H9 (cell line): ENCODE measurements around the gene CCNYL1. TPM values are rescaled to one million over a fixed set of nuclear protein-coding genes. Genes with fewer than 3 reads are reported as not detected.

ENCODE experiments used
- DNase-seq: peaks from one replicate; pipeline ENCODE4 v3.0.0-alpha.2; 2017
- H2AFZ ChIP-seq: one replicate; pipeline ENCODE4 v1.6.1; 2013; ENCODE audit warnings: mild to moderate bottlenecking, low read length, control low read depth, moderate library complexity
- H2AK5ac ChIP-seq: 2 replicates; pipeline ENCODE4 v1.6.1; 2013; ENCODE audit warnings: low read length, control low read depth, mixed read lengths; ENCODE audit not compliant: insufficient read length
- H2BK120ac ChIP-seq: one replicate; pipeline ENCODE4 v1.6.1; 2013; ENCODE audit warnings: low read depth, mild to moderate bottlenecking, low read length, control low read depth, inconsistent platforms; ENCODE audit not compliant: poor library complexity, severe bottlenecking
- H2BK12ac ChIP-seq: 2 replicates; pipeline ENCODE4 v1.6.1; 2013; ENCODE audit warnings: low read length, control low read depth, mixed read lengths, low read depth; ENCODE audit not compliant: insufficient read length
- H2BK15ac ChIP-seq: 2 replicates; pipeline ENCODE4 v1.6.1; 2013; ENCODE audit warnings: low read depth, low read length, control low read depth
- H2BK20ac ChIP-seq: one replicate; pipeline ENCODE4 v1.6.1; 2013; ENCODE audit warnings: low read depth, mild to moderate bottlenecking, low read length, control low read depth, inconsistent platforms; ENCODE audit not compliant: poor library complexity, severe bottlenecking
- H2BK5ac ChIP-seq: 2 replicates; pipeline ENCODE4 v1.6.1; 2013; ENCODE audit warnings: low read length, control low read depth, mixed read lengths; ENCODE audit not compliant: insufficient read length
- H3K14ac ChIP-seq: 2 replicates; pipeline ENCODE4 v1.6.1; 2013; ENCODE audit warnings: low read length, control low read depth; ENCODE audit not compliant: insufficient read depth
- H3K18ac ChIP-seq: 2 replicates; pipeline ENCODE4 v1.6.1; 2013; ENCODE audit warnings: low read depth, mild to moderate bottlenecking, mixed read lengths, low read length, control low read depth; ENCODE audit not compliant: insufficient read length
- H3K23ac ChIP-seq: 2 replicates; pipeline ENCODE4 v1.6.1; 2013; ENCODE audit warnings: low read length, control low read depth, mixed read lengths, low read depth; ENCODE audit not compliant: insufficient read length
- H3K23me2 ChIP-seq: 2 replicates; pipeline ENCODE4 v1.6.1; 2013; ENCODE audit warnings: low read depth, mild to moderate bottlenecking, mixed read lengths, low read length, control low read depth; ENCODE audit not compliant: insufficient read length, poor library complexity, severe bottlenecking
- H3K27ac ChIP-seq: 2 replicates; pipeline ENCODE4 v1.5.1; 2013; ENCODE audit warnings: low read length, control low read depth, mixed read lengths, low read depth; ENCODE audit not compliant: insufficient read length
- H3K27me3 ChIP-seq: 2 replicates; pipeline ENCODE4 v1.6.1; 2013; ENCODE audit warnings: low read length, control low read depth, inconsistent platforms; ENCODE audit not compliant: insufficient read depth
- H3K4ac ChIP-seq: 2 replicates; pipeline ENCODE4 v1.6.1; 2013; ENCODE audit warnings: low read depth, mild to moderate bottlenecking, control low read depth, inconsistent platforms, low read length, moderate library complexity
- H3K4me1 ChIP-seq: 2 replicates; pipeline ENCODE4 v1.6.1; 2013; ENCODE audit warnings: low read length, control low read depth, inconsistent platforms; ENCODE audit not compliant: insufficient read depth
- H3K4me2 ChIP-seq: 2 replicates; pipeline ENCODE4 v1.6.1; 2013; ENCODE audit warnings: low read length, control low read depth, mixed read lengths; ENCODE audit not compliant: insufficient read length, insufficient read depth
- H3K56ac ChIP-seq: 2 replicates; pipeline ENCODE4 v1.6.1; 2013; ENCODE audit warnings: low read depth, mild to moderate bottlenecking, mixed read lengths, low read length, control low read depth; ENCODE audit not compliant: insufficient read length
- H3K79me1 ChIP-seq: 2 replicates; pipeline ENCODE4 v1.6.1; 2013; ENCODE audit warnings: low read depth, mild to moderate bottlenecking, moderate library complexity, low read length, control low read depth, inconsistent platforms; ENCODE audit not compliant: insufficient read depth, poor library complexity, severe bottlenecking
- H3K79me2 ChIP-seq: 2 replicates; pipeline ENCODE4 v1.6.1; 2013; ENCODE audit warnings: low read length, control low read depth, inconsistent platforms; ENCODE audit not compliant: insufficient read depth
- H3K9ac ChIP-seq: 2 replicates; pipeline ENCODE4 v1.6.1; 2013; ENCODE audit warnings: low read length, control low read depth, mixed read lengths; ENCODE audit not compliant: insufficient read length; ENCODE audit errors: extremely low read depth
- H3K9me3 ChIP-seq: one replicate; pipeline ENCODE4 v1.6.1; 2013; ENCODE audit warnings: low read depth, low read length, inconsistent platforms; ENCODE audit not compliant: control insufficient read depth
- H3T11ph ChIP-seq: one replicate; pipeline ENCODE4 v1.6.1; 2013; ENCODE audit warnings: mild to moderate bottlenecking, low read length, control low read depth, inconsistent platforms
- H4K20me1 ChIP-seq: one replicate; pipeline ENCODE4 v1.6.1; 2013; ENCODE audit not compliant: control insufficient read depth, insufficient read length, insufficient read depth
- H4K5ac ChIP-seq: 2 replicates; pipeline ENCODE4 v1.6.1; 2013; ENCODE audit warnings: low read depth, mild to moderate bottlenecking, mixed read lengths, low read length, control low read depth; ENCODE audit not compliant: insufficient read length
- H4K8ac ChIP-seq: replicated peaks from 2 replicates; pipeline ENCODE4 v1.6.1; 2013; ENCODE audit warnings: low read length, control low read depth, mixed read lengths, low read depth; ENCODE audit not compliant: insufficient read length
- H4K91ac ChIP-seq: 2 replicates; pipeline ENCODE4 v1.6.1; 2013; ENCODE audit warnings: low read depth, mild to moderate bottlenecking, moderate library complexity, mixed read lengths, low read length, control low read depth; ENCODE audit not compliant: insufficient read length
- H3K27ac Mint-ChIP-seq, 3 experiments: 2 replicates in 2 of 3; 3 replicates in 1 of 3; pipeline ENCODE4 v1.8.0; 2020 to 2021; ENCODE audit warnings: mixed read lengths in 3 of 3, mild to moderate bottlenecking in 1 of 3, moderate library complexity in 1 of 3
- H3K27me3 Mint-ChIP-seq: 2 replicates; pipeline ENCODE4 v1.8.0; 2021; ENCODE audit warnings: low read depth, mild to moderate bottlenecking, moderate library complexity, mixed read lengths
- H3K36me3 Mint-ChIP-seq, 3 experiments: 2 replicates in 2 of 3; 3 replicates in 1 of 3; pipeline ENCODE4 v1.8.0; 2020 to 2021; ENCODE audit warnings: low read depth in 3 of 3, mixed read lengths in 3 of 3; ENCODE audit not compliant: insufficient read depth in 1 of 3
- H3K4me1 Mint-ChIP-seq, 2 experiments: 2 replicates each; pipeline ENCODE4 v1.8.0; 2020; ENCODE audit warnings: mixed read lengths in 2 of 2
- H3K4me3 Mint-ChIP-seq, 2 experiments: 2 replicates in 1 of 2; 3 replicates in 1 of 2; pipeline ENCODE4 v1.8.0; 2020 to 2021; ENCODE audit warnings: mild to moderate bottlenecking in 2 of 2, mixed read lengths in 2 of 2, moderate library complexity in 1 of 2
- H3K9me3 Mint-ChIP-seq, 2 experiments: 2 replicates in 1 of 2; 3 replicates in 1 of 2; pipeline ENCODE4 v1.8.0; 2020; ENCODE audit warnings: mild to moderate bottlenecking in 2 of 2, mixed read lengths in 2 of 2, moderate library complexity in 1 of 2
- CTCF ChIP-seq: fragments of 200-600 bp; sonication (generic); conservative IDR thresholded peaks from 3 replicates; pipeline ENCODE4 v1.8.0; 2021; ENCODE audit warnings: antibody characterized with exemption, mild to moderate bottlenecking
- WGBS: extraction: QIAGEN DNeasy Blood & Tissue Kit; methylation state at CpG from one replicate; pipeline ENCODE4 v1.1.7; 2013; ENCODE audit warnings: missing lambda C conversion rate, low lambda C conversion rate, mixed read lengths; ENCODE audit not compliant: insufficient read length; ENCODE audit errors: extremely low coverage; 5-methylcytosine and 5-hydroxymethylcytosine counted together
- total RNA-seq: library from RNA; stranded (reverse); gene quantifications from 2 replicates; pipeline ENCODE4 v1.2.1, GENCODE V29; 2021

CCNYL1 gene
- total RNA-seq, 1 experiment from 2014 or later: 27.0 TPM

- Histone ChIP-seq H2BK15ac (no peak overlapping the region), H3K9me3 (no peaks in the 10 kb centered on the region), H2BK5ac (no peak overlapping the region), H3K4me1 (no peaks in the 10 kb centered on the region), H2AFZ (no peak overlapping the region), H4K5ac (no peak overlapping the region), H2BK12ac (no peak overlapping the region), H3K23ac (no peak overlapping the region), H3K14ac (no peak overlapping the region), H3K79me1 (no peaks in the 10 kb centered on the region), H3K4ac (no peak overlapping the region), H3K4me2 (no peak overlapping the region), H4K91ac (no peak overlapping the region), H4K20me1 (no peaks in the 10 kb centered on the region), H3K27ac (no peak overlapping the region), H3T11ph (no peak overlapping the region), H3K23me2 (peaks cover 2% of the 10 kb centered on the region), H3K27me3 (no peaks in the 10 kb centered on the region), H2AK5ac (no peak overlapping the region), H3K18ac (no peak overlapping the region), H2BK120ac (no peak overlapping the region), H4K8ac (no peak overlapping the region), H2BK20ac (no peak overlapping the region), H3K56ac (no peak overlapping the region), H3K9ac (no peak overlapping the region), H3K79me2 (no peaks in the 10 kb centered on the region)
- H3K4me1 Mint-ChIP-seq: peaks cover 8 to 16% of the 10 kb centered on the region in 2 experiments
- H3K27ac Mint-ChIP-seq: no peak overlapping the region
- TF ChIP-seq CTCF: no peak
- WGBS: no CpG with 5 or more reads among the region's 10 CpGs
- no peak for DNase-seq
- H3K27me3 Mint-ChIP-seq: peaks cover 3% of the 10 kb centered on the region
- H3K4me3 Mint-ChIP-seq: no peak overlapping the region
- H3K36me3 Mint-ChIP-seq: no peaks in the 10 kb centered on the region
- peaks cover 2 to 5% of the 10 kb centered on the region in 2 experiments; a peak in 1 of 5 replicates for H3K9me3 Mint-ChIP-seq
Observed at GRCh38 chr2:207782238-207783030, 71.0 kb downstream of the CCNYL1 start.
